CD4-positive, alpha-beta T cell treated with Interleukin-6 at 100 ng/mL for 8 hours (primary cell): Measurements from ENCODE around the gene SLC22A12.

Source experiments
- DNase-seq: peaks from one replicate; pipeline ENCODE4 v3.0.0-alpha.2; 2020; ENCODE audit warnings: mixed read lengths, low spot score

The SLC22A12 gene

DNA sequence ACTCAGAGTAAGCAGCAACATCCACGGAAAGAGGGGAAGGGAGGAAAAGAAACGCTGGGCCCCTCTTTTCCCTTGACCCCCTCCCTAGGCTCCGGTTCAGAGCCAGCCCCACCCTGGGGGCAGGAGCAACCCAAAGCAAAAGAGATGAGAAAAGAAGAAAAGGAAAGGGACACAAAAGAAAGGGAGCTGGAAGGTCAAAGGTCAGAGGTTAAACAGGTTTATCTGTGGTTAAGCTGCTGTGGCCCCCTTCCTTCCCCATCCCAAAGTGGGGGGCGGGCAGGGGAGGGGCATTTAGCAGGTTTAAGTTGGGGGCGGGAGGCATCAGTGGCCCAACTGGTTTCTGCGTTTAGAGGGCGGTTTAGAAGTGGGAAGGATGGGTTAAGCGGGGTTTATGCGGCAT, 35.6 kb downstream of the SLC22A12 start:
- DNase-seq = no peak

DNA sequence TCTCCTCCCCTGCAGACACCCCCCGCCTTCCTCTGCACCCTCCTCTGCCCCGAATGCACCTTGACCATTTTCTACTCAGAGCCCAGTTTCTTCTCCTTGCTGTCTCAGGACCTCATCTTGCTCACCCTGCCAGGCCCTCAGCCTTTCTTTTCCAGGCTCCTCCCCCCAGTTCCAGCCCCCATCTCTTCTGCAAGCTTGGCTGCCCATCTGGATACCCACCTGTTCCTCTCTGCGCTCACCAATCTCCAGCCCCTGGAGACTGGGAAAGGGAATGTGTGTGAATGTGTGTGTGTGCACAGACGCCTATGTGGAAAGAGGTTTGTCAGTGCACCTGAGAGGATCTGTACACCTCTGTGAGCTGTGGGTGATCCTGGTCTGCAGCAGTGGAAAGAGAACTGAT, 36.4 kb downstream of the SLC22A12 start:
- no peak for DNase-seq

DNA sequence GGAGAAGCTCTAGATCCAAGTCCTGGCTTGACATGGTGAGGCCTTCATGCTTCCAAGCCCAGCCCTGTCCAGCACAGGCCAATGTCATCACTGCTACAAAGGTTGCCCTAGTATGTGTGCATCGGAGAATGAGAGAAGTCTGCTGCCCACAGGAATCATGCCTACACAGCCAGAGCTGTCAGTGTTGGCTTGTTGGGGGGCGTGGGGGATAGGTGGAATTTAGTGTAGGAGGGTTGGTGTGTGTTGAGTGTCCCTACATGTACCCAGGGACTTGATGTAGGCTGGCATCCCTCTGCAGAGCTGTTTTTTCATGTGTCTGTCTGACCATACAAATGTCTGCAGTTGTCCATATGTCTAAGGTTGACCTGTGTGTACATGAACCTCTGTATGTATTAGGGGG, 37.6 kb downstream of the SLC22A12 start:
- DNase-seq = no peak

DNA sequence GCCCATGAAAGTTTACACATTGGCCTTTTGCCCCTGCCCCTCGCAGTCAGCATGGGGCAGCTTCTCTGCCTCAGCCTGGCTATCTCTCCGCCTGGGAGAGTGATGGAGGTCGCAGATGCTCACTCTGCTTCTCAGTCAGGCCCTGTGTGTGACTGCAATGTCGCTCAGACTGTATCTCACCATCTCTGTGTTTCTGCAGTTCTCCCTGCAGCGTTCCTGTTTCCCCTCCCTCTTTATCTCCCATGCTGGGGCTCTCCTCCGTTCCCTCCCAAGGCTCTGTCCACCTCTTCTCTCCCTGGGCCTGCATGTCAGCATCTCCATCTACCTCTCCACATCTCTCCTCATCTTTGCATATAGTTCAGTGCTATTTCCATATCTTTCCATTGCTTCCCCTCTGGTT, 38.1 kb downstream of the SLC22A12 start:
- DNase-seq = no peak

DNA sequence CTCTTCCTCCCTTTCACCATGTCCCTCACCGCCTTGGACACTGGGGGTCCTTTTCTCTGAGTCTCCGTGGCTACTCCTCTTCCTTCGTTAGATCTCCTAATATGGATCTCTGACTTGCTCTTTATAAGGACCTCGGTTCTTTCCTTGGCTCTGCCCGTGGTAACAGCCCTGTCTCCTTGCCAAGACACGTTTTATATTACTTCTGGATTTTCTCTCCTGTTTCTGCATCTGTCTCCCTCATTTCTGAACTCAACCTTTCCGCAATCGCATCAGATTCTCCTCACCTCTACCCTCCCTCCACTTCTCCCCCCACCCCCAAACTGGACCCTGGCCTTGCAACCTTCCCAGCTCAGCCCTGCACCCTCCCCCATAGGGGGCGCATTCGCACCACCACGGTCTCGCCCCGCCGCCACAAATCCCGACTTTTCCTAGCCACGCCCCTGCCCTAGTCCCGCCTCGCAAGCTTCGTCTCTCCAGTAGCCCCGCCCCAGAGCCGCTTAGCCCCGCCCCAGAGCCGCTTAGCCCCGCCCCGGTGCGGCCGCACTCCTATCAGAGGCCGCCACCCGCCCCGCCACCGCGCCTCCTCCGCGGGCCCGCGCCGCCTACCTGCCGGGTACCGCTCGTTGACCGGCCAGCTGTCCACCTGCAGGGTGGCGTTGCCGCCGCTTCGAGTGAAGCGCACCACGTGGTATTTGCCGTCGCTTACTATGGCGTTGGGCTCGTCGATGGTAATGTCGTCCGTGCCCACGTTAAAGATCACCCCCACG, 39.0 kb downstream of the SLC22A12 start:
- DNase-seq = no peak

DNA sequence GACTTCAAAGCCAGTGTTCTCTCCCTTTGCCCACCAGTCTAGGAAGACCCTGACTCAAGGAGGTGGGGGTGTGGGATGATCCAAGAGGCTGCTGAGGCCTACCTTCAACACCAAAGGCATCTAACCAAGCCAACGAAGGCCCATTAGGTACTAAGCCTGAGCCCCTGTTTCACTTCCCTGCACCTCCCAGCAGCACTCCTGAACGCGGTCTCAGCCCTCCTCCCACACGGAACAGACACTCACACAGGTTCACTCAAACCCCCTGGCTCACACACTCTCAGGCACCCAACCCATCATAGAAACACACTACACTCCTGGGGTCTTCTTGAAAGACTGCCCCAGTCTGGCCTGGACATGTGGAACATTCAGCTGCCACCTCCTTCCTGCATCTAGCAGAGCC, 40.7 kb downstream of the SLC22A12 start:
- no peak for DNase-seq

DNA sequence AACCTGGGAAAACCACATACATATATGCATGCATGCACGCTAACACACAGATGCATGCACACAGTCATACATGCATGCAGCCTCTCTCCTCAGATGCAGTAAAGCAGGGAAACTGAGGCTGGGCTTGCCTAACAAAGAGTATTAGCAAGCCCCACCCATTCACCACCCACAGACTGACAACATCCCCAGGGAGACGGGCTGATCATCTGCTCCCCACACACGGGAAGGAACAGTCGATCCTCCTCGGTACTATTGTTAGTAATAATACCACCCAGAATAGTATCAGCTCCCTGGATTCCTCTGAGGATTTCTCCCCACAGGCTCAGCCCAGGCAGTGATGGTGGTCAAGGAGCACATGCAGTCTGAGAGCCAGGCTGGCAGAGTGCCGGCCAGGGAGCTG, 41.2 kb downstream of the SLC22A12 start:
- DNase-seq = no peak

DNA sequence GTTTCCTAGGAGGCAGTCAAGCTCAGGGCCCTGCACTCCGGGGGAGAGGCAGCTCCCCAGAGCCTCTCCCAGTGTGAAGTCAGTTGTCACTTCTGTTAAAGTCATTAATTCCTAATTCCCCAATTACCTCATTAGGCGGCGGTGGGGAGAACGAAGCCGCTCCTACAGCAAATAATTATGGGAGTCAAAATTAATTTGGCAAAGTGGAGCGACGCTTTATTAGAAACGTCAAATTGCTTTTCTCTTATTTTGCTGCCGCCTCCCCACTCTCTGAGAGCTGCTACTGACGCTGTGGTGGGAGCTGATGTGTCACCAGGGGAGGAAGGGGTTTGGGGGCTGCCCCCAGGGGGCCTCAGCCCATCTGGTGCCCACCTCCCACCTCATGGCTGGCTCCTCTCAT, 41.6 kb downstream of the SLC22A12 start:
- DNase-seq = no peak

DNA sequence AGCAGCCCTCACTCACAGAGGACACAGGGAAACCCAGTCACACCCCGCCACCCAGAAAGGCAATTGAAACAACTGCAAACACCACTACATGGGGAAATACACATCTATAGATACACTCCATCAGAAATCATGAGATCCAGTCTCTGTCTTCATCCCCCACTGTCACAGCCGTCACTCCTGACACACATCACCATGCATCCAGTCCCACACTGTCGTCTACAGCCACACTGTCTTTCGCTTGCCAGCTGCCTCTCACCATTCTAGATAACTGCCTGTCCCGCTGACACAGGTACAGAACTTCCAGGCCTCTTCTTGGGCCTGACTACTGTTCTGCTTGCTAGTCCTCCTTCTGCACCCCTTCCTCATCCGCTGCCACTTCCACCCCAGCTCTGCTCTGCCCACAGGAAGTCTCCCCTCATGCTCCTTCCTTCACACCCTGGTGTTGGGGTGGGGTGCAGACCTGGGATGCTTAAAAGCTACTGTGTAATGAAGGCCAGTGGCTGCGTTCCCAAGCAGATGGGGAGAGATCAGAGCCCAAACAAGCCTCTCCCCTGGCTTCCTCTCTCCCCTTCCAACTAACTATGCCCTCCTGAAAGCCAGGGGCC, 42.6 kb downstream of the SLC22A12 start:
- no peak for DNase-seq

DNA sequence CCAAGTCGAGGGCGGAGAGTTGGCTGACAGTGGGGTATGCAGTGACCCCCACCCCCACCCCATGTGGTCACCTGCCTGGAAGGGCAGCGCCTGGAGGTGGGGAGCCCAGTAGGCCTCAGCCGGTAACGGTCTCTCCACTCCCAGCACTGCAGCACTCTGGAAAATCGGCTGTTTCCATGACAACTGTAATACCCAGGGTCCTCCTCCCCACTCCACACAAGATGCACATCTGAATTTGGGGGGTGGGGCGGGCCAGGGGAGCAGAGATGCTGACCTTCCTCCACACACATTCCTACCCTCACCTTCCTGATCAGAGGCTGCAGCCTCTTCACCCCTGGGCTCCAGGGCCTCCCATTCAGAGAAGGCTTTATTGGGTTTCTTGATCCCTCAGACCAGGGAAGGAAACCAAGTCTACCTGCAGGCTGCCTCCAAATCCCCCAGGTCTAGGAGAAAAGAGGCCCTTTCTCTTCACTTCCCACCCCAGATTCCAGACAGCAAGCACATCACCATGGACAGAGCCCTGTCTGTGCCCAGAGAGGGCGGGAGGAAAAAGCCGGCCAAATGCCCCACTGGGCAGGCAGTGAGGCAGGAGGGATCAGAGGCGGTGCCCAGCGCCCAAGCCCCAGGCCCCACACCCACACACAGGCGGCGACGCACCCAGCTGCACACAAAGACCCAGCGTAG, 46.5 kb downstream of the SLC22A12 start:
- DNase-seq = no peak

DNA sequence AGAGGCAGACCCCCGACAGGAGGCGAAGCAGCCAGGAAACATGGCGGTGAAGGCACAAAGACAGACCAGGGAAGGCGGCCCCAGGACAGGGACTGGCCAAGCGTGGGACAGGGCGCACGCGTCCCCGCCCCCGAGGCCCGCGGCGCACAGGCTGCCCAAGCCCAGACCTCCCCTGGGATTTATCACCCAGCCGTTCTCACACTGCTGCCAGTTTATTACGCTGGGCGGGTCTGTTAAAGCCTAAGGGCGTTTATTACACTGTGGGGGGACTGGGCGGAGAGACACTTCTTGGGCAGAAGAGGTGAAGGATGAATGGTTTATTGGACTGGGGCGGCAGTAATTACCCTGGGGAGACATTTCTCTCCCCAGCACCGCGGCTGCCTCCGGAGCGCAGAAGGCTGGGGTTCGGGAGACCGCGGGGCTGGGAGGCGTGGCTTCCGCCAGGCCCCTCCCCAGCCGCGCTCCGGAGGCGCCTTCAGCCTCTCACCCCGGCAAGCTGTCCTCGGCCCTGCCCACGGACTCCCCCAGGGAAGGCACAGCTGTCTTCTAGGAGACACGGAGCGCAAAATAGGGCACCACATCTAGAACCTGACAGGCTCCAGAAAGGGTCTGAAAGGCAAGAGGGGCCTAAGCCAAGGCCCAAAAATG, 47.1 kb downstream of the SLC22A12 start:
- DNase-seq = no peak

DNA sequence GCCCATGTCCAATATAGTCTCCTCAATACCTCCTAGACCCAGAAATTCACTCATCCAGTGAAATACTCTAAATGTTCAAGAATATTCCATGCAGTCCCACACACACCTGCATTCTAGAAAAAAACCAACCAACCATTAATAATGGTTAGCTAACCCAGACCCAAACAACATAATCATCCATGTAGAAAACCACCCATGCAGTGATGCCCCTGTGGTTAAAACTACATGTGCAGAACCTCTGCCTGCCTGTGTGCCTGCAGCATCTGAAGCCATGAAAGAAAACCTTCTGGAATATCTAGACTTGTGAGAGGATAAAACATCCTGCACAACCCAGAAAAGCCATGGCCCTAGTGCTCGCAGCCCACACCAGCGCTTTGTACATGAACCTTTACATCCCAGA, 47.8 kb downstream of the SLC22A12 start:
- no peak for DNase-seq

DNA sequence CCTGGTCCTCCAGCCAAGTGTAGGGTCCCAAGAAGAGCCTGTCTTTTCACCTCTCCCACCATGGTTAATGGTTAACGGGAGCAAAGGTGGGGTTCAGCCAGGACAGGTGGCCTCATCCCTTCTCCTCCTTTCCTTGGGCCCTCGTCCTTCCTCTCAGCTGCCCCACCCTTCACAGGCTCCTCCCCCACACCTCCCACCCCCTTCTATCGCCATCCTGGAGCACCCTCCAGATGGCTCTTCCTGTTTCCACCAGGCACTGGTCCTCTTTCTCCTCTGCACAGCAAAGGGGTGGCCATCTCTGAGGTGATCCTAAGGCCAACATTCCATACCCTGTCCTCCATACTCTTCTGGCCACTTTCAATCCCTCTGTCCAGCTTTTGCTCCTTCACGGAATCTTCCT, 48.9 kb downstream of the SLC22A12 start:
- DNase-seq = no peak

DNA sequence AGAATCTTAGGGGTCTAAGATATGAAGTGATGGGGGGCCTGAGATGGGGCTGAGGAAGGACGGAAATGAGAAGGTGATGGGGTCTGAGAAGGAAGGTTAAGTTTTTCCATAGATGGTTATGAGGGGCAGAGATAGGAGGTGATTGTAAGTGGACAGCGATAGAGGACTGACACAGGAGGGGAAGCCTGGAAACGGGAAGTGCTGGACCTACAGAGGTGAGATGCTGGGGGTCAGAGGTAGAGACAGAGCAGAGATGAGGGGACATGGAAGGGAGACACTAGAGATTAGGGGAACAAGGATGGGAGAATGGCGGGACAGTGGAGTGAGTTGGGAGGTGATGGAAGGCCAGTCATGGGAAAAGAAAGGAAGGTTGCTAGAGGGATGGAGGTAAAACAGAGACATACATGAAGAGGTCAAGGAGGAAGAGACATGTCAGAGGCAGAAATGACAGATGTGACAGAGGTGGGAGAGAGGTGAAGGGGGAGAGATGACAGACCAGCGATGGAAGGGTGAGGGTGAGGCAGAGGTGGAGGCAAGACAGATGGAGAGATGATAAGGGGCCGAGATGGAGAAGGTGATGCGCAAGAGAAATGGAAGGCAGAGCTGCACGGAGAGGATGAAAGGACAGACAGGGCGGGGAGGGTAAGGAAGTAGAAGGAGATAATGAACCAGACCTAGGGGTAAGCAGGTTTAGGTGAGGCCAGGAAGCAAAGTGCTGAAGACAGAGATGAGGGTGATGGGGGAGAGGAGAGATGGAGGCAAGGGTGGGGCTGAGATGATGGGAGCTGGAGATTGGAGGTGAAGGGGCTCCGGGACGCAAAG, 50.8 kb downstream of the SLC22A12 start:
- no peak for DNase-seq

DNA sequence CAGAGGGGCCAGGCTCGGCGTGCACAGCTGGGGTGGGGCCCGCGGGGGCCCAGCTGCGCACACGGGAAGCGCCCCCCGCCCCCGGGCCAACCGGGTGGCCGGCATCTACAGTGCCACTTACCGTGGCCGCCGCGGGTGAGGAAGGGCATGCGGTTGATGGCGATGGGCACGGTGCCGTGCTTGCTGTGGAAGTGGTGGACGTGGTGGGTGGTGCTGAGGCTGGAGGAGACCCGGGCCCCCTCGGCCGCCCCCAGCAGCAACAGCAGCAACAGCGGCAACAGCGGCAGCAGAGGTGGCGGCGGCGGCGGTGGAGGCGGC, 51.4 kb downstream of the SLC22A12 start:
- no peak for DNase-seq

DNA sequence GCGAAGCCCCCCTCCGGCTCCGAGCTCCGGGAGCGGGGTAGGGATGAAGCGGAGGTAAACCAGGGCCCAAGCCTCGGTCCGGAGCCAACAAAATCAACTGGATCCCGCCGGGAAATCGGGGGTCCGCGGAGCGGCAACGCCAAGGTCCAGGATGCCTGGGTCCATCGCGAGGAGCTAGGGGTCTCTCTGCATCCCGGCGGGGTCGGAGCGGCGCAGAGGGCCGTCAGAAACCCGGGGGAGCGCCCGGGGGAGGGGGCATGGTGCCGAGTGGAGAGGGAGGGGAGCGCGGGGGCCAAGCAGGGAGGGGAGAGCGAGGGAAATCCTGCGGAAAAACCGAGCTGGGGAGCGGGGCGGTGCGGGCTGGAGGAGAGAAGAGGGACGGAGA, 51.8 kb downstream of the SLC22A12 start:
- DNase-seq = no peak

DNA sequence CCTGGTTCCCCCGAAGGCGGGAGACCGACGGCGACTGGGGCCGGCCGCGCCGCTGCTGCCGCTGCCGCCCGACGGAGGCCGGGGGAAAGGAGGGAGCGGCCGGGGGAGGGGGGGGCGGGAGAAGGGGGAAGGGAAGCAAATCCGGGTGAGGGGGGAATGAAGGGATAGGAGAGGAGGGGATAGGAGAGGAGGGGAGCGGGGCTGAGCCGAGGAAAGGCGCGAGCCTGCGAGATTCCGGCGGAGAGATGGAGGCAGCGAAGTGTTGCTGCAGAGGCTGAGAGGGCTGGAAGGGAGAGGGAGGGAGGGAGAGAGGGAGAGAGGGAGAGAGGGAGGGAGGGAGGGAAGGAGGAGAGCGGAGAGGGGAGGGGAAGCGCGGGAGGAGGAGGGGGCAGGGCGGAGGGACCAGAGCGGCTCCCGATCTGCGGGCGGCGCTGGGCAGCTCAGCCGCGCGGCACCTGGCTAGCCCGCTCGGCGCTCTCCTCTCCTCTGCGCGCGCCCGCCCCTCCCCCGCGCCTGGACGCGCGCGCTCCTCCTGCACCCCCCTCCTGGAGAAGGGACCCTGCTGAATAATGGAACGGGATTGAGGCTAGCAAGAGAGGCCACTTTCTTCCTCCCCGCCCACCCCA, 52.3 kb downstream of the SLC22A12 start:
- DNase-seq = no peak

DNA sequence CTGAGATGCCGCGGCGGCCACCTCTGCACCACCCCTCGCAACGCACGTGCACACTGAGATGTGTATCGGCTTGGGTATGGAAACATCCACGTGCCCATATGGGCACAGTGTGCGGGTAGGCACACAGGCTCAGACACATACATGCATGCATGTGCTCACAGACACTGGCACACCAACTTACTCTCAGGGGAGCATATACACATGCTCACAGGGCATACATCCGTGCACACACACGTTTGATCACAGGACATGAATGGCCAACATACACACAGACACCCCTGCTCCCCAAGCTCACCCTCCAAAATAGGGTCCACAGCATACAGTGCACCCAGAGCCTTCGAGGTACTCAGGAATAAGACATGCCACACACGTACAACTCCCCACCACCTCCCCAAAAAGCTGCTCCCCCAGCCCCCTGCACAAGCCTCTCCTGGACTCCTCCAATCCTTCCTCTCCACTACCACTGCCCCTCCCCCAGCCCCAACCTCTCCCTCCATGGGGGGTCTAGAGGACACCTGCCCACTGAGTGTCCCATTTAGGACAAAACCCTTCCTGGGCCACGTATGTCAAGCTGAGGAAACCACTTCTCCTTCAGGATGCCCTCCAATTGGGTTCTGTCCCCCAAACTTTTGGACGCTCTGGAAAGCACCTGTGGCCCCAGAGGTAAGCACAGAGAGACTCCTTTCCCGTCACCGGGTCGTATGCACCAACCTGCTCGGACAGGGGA, 53.1 kb downstream of the SLC22A12 start:
- DNase-seq = no peak

DNA sequence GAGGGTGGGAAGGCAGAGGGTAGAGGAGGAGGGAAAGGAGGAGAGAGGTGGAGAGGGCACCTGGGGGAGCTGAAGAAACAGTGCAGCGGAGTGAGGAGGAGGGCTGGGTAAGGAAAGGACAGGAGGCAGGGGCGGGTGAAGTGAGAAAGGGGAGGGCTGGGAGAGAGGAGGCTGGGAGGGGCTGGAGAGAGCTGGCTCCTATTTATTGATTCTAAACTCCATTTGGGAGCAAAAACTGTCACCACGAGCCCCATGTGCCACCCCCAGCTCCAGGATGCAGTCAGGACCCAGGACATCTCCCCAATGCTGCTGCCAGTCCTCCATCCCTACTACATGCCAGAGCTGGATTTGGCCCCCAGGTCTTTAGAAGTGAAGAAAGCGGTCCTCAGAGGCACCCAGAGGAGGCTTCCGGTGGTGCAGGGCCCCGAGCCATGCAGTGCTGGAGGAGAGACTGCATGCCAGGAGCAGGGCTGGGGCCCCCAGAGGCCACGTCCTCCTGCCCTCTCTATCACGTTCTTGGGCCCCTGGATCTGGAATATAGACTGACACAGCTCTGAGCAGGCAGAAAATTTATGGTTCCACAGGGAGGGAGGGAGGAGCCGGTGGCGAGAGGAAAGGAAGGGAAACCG, 53.7 kb downstream of the SLC22A12 start:
- DNase-seq = no peak

DNA sequence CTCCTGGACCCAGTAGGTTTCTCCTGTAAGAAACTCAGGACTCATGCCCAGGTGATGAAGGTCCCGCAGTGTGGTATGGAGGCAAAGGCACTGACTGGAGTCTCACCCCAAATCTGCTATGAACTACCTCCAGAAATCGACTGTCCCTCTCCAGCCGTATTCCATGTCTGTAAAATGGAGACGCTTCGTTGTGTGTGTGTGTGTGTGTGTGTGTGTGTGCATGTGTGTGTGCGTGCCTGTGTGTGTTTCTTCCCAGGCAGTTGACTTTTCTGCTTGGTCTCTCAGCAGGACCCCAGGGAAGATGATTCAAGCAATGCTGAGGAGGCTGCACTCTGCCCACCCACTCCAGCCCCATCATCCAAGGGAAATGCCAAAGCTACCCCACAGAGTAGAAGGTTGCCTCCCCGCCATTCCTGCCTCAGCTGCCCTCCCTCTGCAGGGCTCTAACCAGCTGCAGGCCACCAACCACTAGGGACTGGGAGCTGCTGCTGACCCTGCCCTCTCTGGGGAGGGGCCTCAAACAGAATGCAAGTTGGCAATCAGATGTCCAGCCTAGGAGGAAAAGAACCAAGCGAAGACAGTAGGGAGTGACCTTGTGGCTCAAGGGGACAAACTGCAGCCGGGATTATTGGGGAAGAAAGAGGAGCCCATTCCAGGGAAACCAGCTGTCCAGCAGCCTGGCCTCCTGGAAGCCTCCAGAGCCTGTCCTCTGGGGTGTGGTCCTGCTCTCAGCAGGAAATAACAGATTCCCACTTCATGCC, 56.2 kb downstream of the SLC22A12 start:
- no peak for DNase-seq
